A549 treated with CORT108297 at 1 μM for 4 hours (cell line): ENCODE data around the gene TMEM168. TPM values are rescaled to one million over a fixed set of nuclear protein-coding genes. Genes with fewer than 3 reads are reported as not detected.

Experiments
- total RNA-seq: library from RNA; stranded (reverse); fragments of 200-300 nt; extraction: Qiagen RNA extraction; gene quantifications from 5 replicates; pipeline ENCODE4 v1.2.3, GENCODE V29; 2022

Gene TMEM168
- 7.0 to 12.5 TPM (median 8.5 TPM) in 5 replicates for total RNA-seq

GRCh38 chr7:112789817-112790585 is at the start of gene TMEM168:
Gene TMEM168 (minus strand): TSS chr7:112790393. CDS start chr7:112784825, 5,568 bp downstream.

